ENCODE results near the gene PPARA.
A peak's percentile ranks its signal among the peaks of the same experiment; 100 is the strongest.
"Not testable (repeated sequence)": the region's sequence is repeated elsewhere in the genome, so short reads cannot be mapped to it uniquely, and the experiment has no call there.

The PPARA gene

GRCh38 chr22:46128606-46129005 is 21.7 kb upstream of the PPARA start:
- DNase-seq, result no peak

- DNase-seq, result peak; percentile 87
These were observed 20.8 kb upstream of the PPARA start for GRCh38 chr22:46129390-46130041.

- DNase-seq, result no peak
These were observed 19.2 kb upstream of the PPARA start for GRCh38 chr22:46131151-46131587.

- DNase-seq, result not testable (repeated sequence)
These were observed 18.0 kb upstream of the PPARA start for GRCh38 chr22:46132193-46132829.

GRCh38 chr22:46132830-46133587 is 17.3 kb upstream of the PPARA start:
- DNase-seq, result no peak

DNA sequence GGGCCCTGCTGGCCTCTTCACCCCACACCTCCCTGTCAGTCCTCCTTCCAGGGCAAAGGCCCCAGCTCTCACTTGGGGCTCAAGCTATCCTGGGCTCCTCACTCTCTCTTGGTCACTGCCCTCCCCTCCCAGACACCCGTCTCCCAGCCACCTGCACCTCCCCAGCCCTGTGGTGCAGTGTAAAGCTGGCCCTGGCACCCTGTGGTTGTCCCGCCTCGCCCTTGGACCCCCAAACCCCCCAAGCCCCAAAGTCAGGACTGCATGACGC is 16.8 kb upstream of the PPARA start:
- DNase-seq, result no peak

DNA sequence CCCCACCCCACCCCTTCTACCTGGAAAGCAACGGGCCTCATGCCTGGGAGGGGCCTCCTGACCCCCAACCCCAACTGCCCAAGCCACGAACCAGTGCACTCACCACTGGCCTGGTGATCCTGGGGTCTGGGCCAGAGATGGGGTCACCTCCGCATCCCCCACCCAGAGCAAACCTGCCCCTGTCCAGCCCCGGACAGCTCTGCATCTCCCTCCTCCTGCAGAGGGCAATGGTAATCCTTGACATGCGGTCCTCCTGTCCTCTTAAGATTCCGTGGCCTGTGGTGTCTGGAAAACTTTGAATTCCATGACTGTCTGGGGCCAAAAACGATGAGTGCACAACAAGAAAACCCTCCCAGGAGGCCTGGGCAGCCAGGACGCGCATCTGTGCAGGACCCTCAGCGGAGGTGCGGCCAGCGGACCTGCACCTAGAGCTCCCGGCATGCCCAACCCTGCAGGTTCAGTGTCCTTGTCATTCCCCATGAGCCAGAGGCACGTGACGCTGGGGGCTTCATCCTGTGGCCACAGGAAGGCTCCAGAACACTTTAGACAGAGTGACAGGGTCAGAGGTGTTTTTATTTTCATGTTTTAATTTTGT is 16.1 kb upstream of the PPARA start:
- no peak for DNase-seq

DNA sequence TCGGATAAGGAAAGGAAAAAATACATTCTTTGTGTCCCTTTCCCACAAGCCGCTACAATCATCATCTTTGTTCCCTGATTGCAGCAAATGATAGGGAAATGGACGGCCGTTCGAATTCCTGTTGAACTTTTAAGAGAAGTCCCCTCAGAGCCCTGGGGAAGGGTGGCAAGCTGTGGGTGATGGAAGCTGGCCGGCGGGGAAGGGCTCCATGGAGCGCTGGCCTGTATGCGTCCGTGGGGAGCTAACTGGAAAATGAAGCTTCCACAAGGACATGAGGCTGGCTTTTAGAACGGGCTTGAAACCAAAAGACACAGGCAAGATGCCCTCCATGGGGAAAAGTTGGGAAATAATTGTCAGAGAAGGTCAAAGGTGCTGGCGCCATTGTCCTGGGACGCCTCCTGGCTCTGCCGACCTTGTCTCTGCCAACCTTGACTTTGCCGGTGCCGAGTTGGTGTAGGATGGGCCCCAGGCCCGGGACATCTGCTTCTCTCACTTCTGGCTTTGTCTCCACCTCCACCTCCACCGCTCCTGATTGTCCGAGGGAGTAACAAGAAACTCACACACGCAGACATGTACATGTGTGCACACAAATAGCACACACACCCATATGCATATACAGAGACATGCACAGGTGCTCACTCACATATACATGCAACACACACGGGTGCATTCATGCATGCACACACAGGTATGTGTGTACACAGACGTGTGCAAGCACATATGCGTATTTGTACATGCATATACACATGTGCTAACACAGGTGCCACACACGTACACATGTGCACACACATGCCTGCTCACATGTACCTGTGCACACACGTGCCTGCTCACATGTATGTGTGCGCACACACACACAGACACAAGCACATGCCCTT is 14.5 kb upstream of the PPARA start:
- no peak for DNase-seq

GRCh38 chr22:46136486-46137217 is 13.7 kb upstream of the PPARA start:
- no peak for DNase-seq

DNA sequence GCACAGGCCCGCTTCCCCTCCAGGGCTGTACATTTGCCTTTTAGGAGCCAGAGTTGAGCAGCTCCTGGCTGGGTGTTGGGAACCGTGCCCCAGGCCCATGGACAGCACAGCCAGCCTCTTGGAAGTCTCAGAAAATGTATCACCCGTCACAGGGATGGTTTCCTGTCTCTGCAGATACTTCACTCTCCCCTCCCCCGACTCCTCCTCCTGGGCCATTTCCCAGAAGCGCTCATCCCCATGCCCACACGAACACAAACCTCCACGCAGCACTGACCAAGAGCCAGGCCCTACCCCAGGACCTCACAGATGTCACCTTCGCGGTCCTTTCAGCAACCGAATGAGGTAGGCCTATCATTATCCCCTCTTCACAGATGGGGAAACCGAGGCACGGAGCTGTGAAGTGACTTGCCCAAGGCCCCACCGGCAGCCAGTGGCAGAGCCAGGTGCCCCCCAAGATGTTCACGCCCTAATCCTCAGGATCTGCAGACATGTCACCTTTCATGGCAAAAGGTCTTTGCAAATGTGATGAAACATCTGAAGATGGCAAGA is 13.0 kb upstream of the PPARA start:
- no peak for DNase-seq

DNA sequence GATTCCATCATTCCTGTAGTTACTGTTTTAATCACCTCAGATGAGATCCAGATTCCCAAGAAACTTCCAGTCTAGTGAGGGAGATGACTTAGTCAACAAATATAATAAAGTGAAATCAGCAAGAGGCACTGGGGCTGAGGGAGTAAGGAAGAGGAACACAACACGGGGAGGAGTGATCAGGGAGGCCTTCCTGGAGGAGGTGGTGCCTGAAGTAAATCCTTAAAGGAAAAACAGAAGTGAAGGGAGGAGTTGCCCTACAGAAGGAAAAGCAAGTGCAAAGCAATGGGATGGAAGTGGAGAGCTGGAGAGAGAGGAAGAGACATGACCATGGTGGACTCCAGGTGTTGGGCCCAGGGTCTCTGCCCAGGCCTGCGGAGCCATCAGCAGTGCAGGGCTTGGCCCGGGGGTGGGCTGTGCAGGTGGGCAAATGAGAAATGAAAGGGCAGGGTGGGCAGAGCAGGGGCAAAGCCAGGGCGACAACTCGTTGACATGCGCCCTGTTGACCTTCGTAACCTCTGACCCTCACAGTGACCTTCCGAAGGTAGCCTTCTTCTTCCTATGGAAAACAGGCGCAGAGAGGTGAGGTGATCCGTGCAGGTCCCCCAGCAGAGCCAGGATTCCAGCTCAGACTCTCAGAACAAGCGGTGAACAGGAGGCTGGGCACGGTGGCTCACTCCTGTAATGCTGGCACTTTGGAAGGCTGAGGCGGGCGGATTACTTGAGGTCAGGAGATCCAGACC is 12.1 kb upstream of the PPARA start:
- DNase-seq, result no peak

GRCh38 chr22:46139417-46139816 is 10.9 kb upstream of the PPARA start:
- DNase-seq, result not testable (repeated sequence)

GRCh38 chr22:46139895-46140350 is 10.4 kb upstream of the PPARA start:
- no peak for DNase-seq

DNA sequence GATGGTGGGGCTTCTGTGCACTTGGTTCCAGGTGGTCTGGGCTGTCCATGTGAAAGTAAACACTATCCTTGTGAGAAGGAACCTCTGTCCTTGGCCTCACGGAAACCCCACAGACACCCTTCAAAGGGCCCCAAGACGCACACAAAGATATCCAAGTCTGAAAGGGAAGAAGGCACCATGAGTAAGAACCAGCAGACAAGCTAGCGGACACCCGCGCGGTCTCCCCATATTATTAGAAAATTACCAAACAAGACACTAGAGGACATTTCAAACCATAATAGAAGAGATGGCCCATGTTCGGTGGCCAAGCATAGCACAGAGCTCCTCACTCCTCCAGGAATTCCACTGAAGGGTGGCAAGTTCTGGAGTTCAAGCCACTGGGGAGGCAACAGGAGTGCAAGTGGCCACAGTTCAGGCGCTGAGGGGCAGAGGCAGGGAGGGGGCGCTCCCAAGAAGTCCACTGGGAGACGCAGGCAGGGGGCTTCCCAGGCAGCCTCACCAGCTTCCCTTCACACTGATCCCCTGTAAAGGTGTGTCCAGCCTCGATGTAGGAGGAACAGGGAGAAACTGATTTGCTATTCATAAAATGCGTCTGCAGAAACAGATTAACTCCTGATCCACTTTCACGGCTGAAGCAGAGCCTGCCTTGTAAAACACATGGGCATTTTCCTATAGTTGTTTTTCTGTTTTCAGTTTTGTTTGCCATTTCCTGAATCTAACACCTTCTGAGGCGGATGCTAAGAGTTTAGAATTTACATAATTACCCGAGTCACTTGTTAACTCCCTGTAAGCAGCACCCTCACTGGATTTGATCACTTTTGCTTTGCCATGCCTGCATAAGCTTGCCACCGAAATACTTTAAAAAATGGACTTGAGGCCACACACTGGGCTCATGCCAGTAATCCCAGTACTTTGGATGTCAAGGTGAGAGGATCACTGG is 9.1 kb upstream of the PPARA start:
- no peak for DNase-seq

DNA sequence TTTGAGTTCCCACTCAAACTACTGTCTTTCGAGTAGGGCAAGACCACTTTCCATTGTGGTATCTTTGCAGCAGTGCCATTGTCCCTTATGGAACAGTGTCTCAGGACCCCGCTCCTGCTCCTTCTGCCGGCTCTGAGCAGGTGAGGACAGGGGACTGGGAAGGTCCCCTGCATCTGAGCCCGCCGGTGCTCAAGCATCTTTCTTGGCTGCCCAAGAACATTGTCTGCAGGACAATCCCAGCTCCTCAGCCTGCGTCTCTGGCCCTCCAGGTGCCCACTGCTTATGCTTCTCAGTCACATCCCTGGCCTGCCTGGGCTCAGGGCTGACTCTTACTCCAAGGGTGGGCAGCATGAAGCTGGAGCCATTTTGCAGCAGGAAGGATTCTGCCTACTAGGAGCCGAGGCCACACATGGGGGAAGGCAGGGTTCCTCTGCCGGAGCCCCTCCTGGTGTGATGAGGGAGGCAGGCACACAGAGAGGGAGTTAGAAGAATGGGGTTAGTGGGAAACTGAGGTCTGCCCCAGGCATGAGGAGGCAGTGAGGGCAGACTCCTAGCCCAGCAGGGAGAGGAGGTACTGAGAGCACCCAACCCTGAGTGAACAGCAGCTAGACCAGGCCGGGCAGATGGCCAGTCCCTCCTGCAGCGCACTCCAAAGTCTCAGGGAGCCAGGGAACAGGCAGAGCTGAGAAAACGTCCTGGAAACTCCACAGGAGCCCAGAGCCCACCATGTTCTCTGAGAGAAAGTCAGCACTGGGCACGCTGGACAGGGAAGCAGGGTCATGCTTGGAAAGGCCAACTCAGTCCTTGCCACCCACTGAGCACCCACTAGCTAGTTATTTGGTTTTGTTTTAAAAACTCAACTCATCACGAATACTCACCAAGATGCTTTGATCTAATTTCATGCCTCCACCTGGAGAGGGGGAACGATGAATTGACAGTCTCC is 7.5 kb upstream of the PPARA start:
- DNase-seq, result no peak

DNA sequence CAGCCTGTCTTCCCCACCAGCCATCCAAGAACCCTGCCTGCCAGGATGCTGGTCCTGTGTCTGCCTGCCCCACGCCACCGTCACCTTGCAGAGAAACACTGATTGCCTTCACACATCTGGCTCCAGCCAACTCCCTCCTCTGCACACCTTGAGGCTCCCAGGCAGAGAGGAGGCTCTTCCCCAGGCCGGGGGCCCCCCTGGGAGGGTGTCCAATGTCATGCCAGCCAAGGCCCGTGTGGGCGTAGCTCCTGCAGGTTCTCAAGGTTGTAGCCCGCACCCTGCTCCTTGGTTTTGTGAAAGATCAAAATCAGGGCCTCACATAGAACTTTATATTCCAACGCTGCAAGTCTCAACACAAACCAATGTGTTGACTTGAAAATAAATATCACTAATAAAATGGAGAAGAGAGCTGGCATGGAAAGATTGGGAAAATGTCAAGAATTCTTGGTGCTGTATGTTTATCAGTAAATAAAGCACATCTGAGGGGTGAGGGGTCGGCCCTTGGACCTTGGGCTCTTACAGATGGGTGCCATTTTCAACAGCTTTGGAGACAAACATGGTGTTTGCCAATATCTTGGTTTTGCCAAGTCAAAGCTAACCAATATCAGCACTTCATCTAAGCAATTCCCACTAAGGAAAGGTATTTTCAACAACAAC is 6.7 kb upstream of the PPARA start:
- DNase-seq, result no peak

DNA sequence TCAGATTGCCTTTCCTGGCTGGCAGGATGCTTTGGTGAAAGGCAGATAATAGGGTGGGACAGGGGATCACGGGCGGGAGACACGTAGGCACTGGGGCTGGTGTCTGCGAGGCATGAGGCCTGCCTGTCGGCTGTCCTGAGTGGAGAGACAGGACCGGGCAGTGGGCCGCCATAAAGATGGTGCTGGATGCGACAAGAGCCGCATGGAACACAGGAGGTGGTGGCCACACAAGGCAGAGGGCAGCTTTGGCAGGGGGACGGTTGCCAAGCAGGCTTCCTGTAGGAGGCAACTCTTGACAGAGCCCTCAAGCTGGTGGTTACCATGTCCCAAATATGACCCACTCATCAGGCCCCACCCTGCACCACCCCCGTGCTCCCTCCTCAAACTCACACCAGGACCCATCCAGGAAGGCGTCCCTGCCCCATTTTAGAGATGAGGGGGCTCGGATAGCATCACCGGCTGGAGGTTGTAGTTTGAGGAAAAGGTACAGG is 4.9 kb upstream of the PPARA start:
- no peak for DNase-seq

DNA sequence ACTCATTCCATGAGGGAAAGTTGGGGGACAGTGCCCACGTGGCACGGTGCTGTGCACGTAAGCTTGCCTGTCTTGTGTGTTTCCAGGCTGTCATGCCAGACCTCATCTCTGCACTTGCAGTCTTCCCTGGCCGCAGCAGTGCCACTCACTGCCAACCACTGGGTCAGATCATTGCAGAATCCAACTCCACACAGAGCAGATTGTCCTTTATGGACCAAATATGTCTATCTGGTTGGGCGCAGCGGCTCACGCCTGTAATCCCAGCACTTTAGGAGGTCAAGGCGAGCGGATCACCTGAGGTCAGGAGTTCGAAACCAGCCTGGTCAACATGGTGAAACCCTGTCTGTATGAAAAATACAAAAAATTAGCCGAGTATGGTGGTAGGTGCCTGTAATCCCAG is 4.4 kb upstream of the PPARA start:
- no peak for DNase-seq

Data from MV-4-11 (cell line).